HepG2 (cell line): Measurements from ENCODE around the gene SELPLG.

Source experiments
- CTCF ChIP-seq: sonication (generic); formaldehyde crosslinking; IDR thresholded peaks from 2 replicates; pipeline ENCODE4 v1.5.0; 2020; ENCODE audit warnings: mild to moderate bottlenecking, missing genetic modification reagents, moderate library complexity
- E2F5 ChIP-seq: sonication (generic); formaldehyde crosslinking; conservative IDR thresholded peaks from 2 replicates; pipeline ENCODE4 v1.4.0; 2020; ENCODE audit warnings: missing genetic modification reagents
- FOSL2 ChIP-seq: sonication (generic); formaldehyde crosslinking; IDR thresholded peaks from 2 replicates; pipeline ENCODE4 v1.4.0; 2020; ENCODE audit warnings: missing genetic modification reagents
- FOXK1 ChIP-seq: sonication (generic); formaldehyde crosslinking; IDR thresholded peaks from 2 replicates; pipeline ENCODE4 v1.4.0; 2020; ENCODE audit warnings: low read depth, missing genetic modification reagents, borderline replicate concordance
- HBP1 ChIP-seq: IDR thresholded peaks from 2 replicates; pipeline ENCODE4 v1.6.1; 2016; ENCODE audit warnings: low read depth, control low read depth
- KAT7 ChIP-seq: IDR thresholded peaks from 2 replicates; pipeline ENCODE4 v1.6.1; 2018; ENCODE audit warnings: borderline replicate concordance, missing compliant biosample characterization
- KLF6 ChIP-seq: IDR thresholded peaks from 2 replicates; pipeline ENCODE4 v1.8.0; 2016; ENCODE audit warnings: missing biosample characterization, missing genetic modification reagents
- RFX1 ChIP-seq: fragments of 450-650 bp; IDR thresholded peaks from 2 replicates; pipeline ENCODE4 v1.6.1; 2017
- ZNF232 ChIP-seq: sonication (generic); formaldehyde crosslinking; IDR thresholded peaks from 2 replicates; pipeline ENCODE4 v1.4.0; 2020; ENCODE audit warnings: missing genetic modification reagents, borderline replicate concordance
- ZNF362 ChIP-seq: sonication (generic); formaldehyde crosslinking; IDR thresholded peaks from 2 replicates; pipeline ENCODE4 v1.4.0; 2020; ENCODE audit warnings: missing genetic modification reagents, mild to moderate bottlenecking, borderline replicate concordance

GRCh38 chr12:108602976-108603704 is 30.6 kb downstream of the SELPLG start:
- no peak for TF ChIP-seq FOXK1 (CRISPR knock-in tag)
- no peak for TF ChIP-seq KLF6 (CRISPR knock-in tag)
- TF ChIP-seq CTCF (CRISPR knock-in tag) = no peak
- no peak for TF ChIP-seq E2F5
- no peak for TF ChIP-seq RFX1
- TF ChIP-seq KAT7 (CRISPR knock-in tag) = no peak
- no peak for TF ChIP-seq FOSL2 (CRISPR knock-in tag)
- TF ChIP-seq ZNF232 (CRISPR knock-in tag) = no peak
- TF ChIP-seq ZNF362 (CRISPR knock-in tag) = no peak
- no peak for TF ChIP-seq HBP1
